H1 (cell line): ENCODE data around the gene KHDRBS2. TPM values are rescaled to one million over a fixed set of nuclear protein-coding genes. Genes with fewer than 3 reads are reported as not detected.

Source experiments
- CTCF ChIA-PET: fragments of 300-600 bp; sonication (Branson Sonifier 250); formaldehyde crosslinking; loops from one replicate; lab custom pipeline; 2021; ENCODE audit not compliant: partially characterized antibody; lab: Charles Lee
- POLR2A ChIA-PET: fragments of 300-600 bp; sonication (Branson Sonifier 250); formaldehyde crosslinking; loops from one replicate; lab custom pipeline; 2021; ENCODE audit warnings: inconsistent platforms; ENCODE audit not compliant: partially characterized antibody; lab: Charles Lee
- DNase-seq, 2 experiments: peaks; one replicate each; pipeline versions ENCODE4 v3.0.0 to v3.0.0-alpha.2; 2010 to 2022; ENCODE audit warnings: low spot score in 2 of 2, low read depth in 1 of 2, mixed read lengths in 1 of 2
- FAIRE-seq: peaks from 2 replicates; lab custom pipeline; 2011; peaks lifted over from hg19 to GRCh38; lab: Jason Lieb, UNC
- H2AFZ ChIP-seq: 2 replicates; pipeline ENCODE4 v1.8.1; 2012; ENCODE audit warnings: low read length, inconsistent platforms
- H2AK5ac ChIP-seq: 2 replicates; pipeline ENCODE4 v1.6.1; 2013; ENCODE audit warnings: low read depth, low read length
- H2BK120ac ChIP-seq: replicated peaks from 2 replicates; pipeline ENCODE3; 2013; ENCODE audit warnings: low read depth, low read length, inconsistent platforms
- H2BK12ac ChIP-seq: 2 replicates; pipeline ENCODE4 v1.6.1; 2013; ENCODE audit warnings: low read depth, low read length
- H2BK15ac ChIP-seq: 2 replicates; pipeline ENCODE4 v1.6.1; 2013; ENCODE audit warnings: low read length
- H2BK20ac ChIP-seq: 2 replicates; pipeline ENCODE4 v1.6.1; 2013; ENCODE audit warnings: low read length
- H2BK5ac ChIP-seq: 2 replicates; pipeline ENCODE4 v1.6.1; 2013; ENCODE audit warnings: low read depth, low read length
- H3K14ac ChIP-seq: 2 replicates; pipeline ENCODE4 v1.6.1; 2013; ENCODE audit warnings: inconsistent platforms; ENCODE audit not compliant: insufficient read length
- H3K18ac ChIP-seq: 2 replicates; pipeline ENCODE4 v1.6.1; 2013; ENCODE audit warnings: low read length; ENCODE audit errors: extremely low read depth
- H3K23ac ChIP-seq: 2 replicates; pipeline ENCODE4 v1.6.1; 2013; ENCODE audit warnings: inconsistent platforms; ENCODE audit not compliant: insufficient read length
- H3K23me2 ChIP-seq: 2 replicates; pipeline ENCODE4 v1.6.1; 2013; ENCODE audit warnings: low read depth, low read length
- H3K27ac ChIP-seq: 2 replicates; pipeline ENCODE4 v1.6.1; 2011; ENCODE audit warnings: low read depth, low read length, inconsistent platforms
- H3K27me3 ChIP-seq, 4 experiments: replicated peaks in 1 of 4; 1 replicate in 1 of 4; 2 replicates in 3 of 4; pipeline versions ENCODE4 v1.6.1 to v1.8.1; 2011 to 2013; ENCODE audit warnings: low read length in 3 of 4, mild to moderate bottlenecking in 3 of 4, inconsistent platforms in 2 of 4, mixed read lengths in 2 of 4, moderate library complexity in 1 of 4; ENCODE audit not compliant: control insufficient read depth in 3 of 4, insufficient read depth in 3 of 4; ENCODE audit errors: extremely low read depth in 1 of 4
- H3K36me3 ChIP-seq, 4 experiments: 2 replicates each; pipeline versions ENCODE4 v1.6.1 to v1.8.1; 2011 to 2013; ENCODE audit warnings: mild to moderate bottlenecking in 4 of 4, low read length in 3 of 4, moderate library complexity in 2 of 4, control low read depth in 1 of 4, inconsistent platforms in 1 of 4; ENCODE audit not compliant: insufficient read depth in 4 of 4, control insufficient read depth in 2 of 4
- H3K4ac ChIP-seq: replicated peaks from 2 replicates; pipeline ENCODE3; 2013; ENCODE audit warnings: low read length, low read depth, mixed read lengths, inconsistent platforms; ENCODE audit not compliant: insufficient read length
- H3K4me1 ChIP-seq, 4 experiments: replicated peaks in 1 of 4; 1 replicate in 1 of 4; 2 replicates in 3 of 4; pipeline versions ENCODE4 v1.6.1 to v1.8.1; 2011 to 2013; ENCODE audit warnings: low read length in 3 of 4, inconsistent platforms in 2 of 4, mixed read lengths in 1 of 4; ENCODE audit not compliant: insufficient read depth in 4 of 4, control insufficient read depth in 3 of 4
- H3K4me2 ChIP-seq, 2 experiments: 2 replicates each; pipeline versions ENCODE4 v1.6.1 to v1.8.1; 2011 to 2013; ENCODE audit warnings: low read depth in 2 of 2, low read length in 2 of 2, control low read depth in 1 of 2, inconsistent platforms in 1 of 2, mild to moderate bottlenecking in 1 of 2; ENCODE audit not compliant: insufficient read depth in 1 of 2
- H3K4me3 ChIP-seq, 4 experiments: fragments of 200-600, 300-600 bp in 1 of 4; sonication (generic), shearing (Covaris generic), sonication (Bioruptor Twin) in 1 of 4; 2 replicates each; pipeline versions ENCODE4 v1.5.1 to v1.8.1; 2011 to 2016; ENCODE audit warnings: low read length in 4 of 4, low read depth in 3 of 4, control low read depth in 2 of 4, inconsistent platforms in 2 of 4, mild to moderate bottlenecking in 2 of 4, mixed read lengths in 1 of 4, moderate library complexity in 1 of 4; ENCODE audit not compliant: insufficient read depth in 2 of 4; ENCODE audit errors: extremely low read depth in 1 of 4
- H3K56ac ChIP-seq: replicated peaks from 2 replicates; pipeline ENCODE3; 2013; ENCODE audit warnings: low read depth, mild to moderate bottlenecking, mixed read lengths, low read length, inconsistent platforms; ENCODE audit not compliant: insufficient read length
- H3K79me1 ChIP-seq: 2 replicates; pipeline ENCODE4 v1.6.1; 2013; ENCODE audit warnings: low read depth, low read length, control low read depth
- H3K79me2 ChIP-seq, 2 experiments: 2 replicates each; pipeline versions ENCODE4 v1.6.1 to v1.8.1; 2012 to 2013; ENCODE audit warnings: low read length in 2 of 2, mild to moderate bottlenecking in 2 of 2, inconsistent platforms in 1 of 2; ENCODE audit not compliant: insufficient read depth in 2 of 2, control insufficient read depth in 1 of 2
- H3K9ac ChIP-seq, 4 experiments: replicated peaks in 1 of 4; 1 replicate in 1 of 4; 2 replicates in 3 of 4; pipeline versions ENCODE4 v1.6.1 to v1.8.1; 2011 to 2013; ENCODE audit warnings: low read depth in 3 of 4, low read length in 3 of 4, control low read depth in 2 of 4, mild to moderate bottlenecking in 2 of 4, moderate library complexity in 2 of 4, inconsistent platforms in 1 of 4; ENCODE audit errors: extremely low read depth in 1 of 4
- H3K9me3 ChIP-seq, 2 experiments: 2 replicates each; pipeline versions ENCODE4 v1.6.1 to v1.8.1; 2012 to 2013; ENCODE audit warnings: mild to moderate bottlenecking in 2 of 2, moderate library complexity in 2 of 2, control low read depth in 1 of 2, inconsistent platforms in 1 of 2, low read depth in 1 of 2, low read length in 1 of 2, mixed read lengths in 1 of 2; ENCODE audit not compliant: insufficient read depth in 2 of 2
- H4K20me1 ChIP-seq, 2 experiments: replicated peaks in 1 of 2; 2 replicates each; pipeline versions ENCODE3 to v1.8.1; 2011 to 2013; ENCODE audit warnings: inconsistent platforms in 2 of 2, low read length in 2 of 2, mild to moderate bottlenecking in 1 of 2; ENCODE audit not compliant: insufficient read depth in 2 of 2, control insufficient read depth in 1 of 2
- H4K5ac ChIP-seq: 2 replicates; pipeline ENCODE4 v1.6.1; 2013; ENCODE audit warnings: low read length, low read depth, mixed read lengths, inconsistent platforms; ENCODE audit not compliant: insufficient read length
- H4K8ac ChIP-seq: 2 replicates; pipeline ENCODE4 v1.8.0; 2013; ENCODE audit warnings: mild to moderate bottlenecking, moderate library complexity, low read length, inconsistent platforms; ENCODE audit not compliant: insufficient read depth; ENCODE audit errors: extremely low read depth
- H4K91ac ChIP-seq: replicated peaks from 2 replicates; pipeline ENCODE3; 2013; ENCODE audit warnings: low read length, mixed read lengths, inconsistent platforms; ENCODE audit not compliant: insufficient read length
- BCL11A ChIP-seq, 2 experiments: IDR thresholded peaks; one replicate each; pipeline ENCODE4 v1.6.1; 2011; ENCODE audit warnings: low read depth in 2 of 2, low read length in 2 of 2, mild to moderate bottlenecking in 2 of 2
- KDM5A ChIP-seq: fragments of 200-600 bp; IDR thresholded peaks from 2 replicates; pipeline ENCODE4 v1.7.1; 2012; ENCODE audit warnings: mild to moderate bottlenecking, low read length, inconsistent platforms, mixed read lengths
- MAFK ChIP-seq: IDR thresholded peaks from 2 replicates; pipeline ENCODE4 v1.6.1; 2012; ENCODE audit warnings: low read depth, mild to moderate bottlenecking, improper control_type of control experiment, low read length
- RAD21 ChIP-seq, 2 experiments: IDR thresholded peaks in 1 of 2; conservative IDR thresholded peaks in 1 of 2; 2 replicates each; pipeline ENCODE4 v1.6.1; 2011; ENCODE audit warnings: low read depth in 2 of 2, low read length in 2 of 2, improper control_type of control experiment in 1 of 2, inconsistent platforms in 1 of 2, mild to moderate bottlenecking in 1 of 2, moderate library complexity in 1 of 2
- WGBS, 2 experiments: shearing (Covaris generic) in 1 of 2; methylation state at CpG; one replicate each; pipeline versions ENCODE4 v1.1.6 to v1.1.7; 2013 to 2015; ENCODE audit warnings: low lambda C conversion rate in 2 of 2, mixed read lengths in 2 of 2, inconsistent platforms in 1 of 2, low coverage in 1 of 2, missing lambda C conversion rate in 1 of 2; ENCODE audit not compliant: insufficient replicate concordance in 2 of 2, insufficient coverage in 1 of 2, insufficient read length in 1 of 2; ENCODE audit errors: extremely low coverage in 1 of 2, missing lambda C conversion rate in 1 of 2; 5-methylcytosine and 5-hydroxymethylcytosine counted together
- polyA plus RNA-seq, 7 experiments: library from polyadenylated mRNA; depleted of rRNA in 3 of 7; stranded (reverse) in 5 of 7; unstranded in 2 of 7; fragments of >200 nt in 5 of 7; fragments of 200-250 nt in 2 of 7; gene quantifications; 1 replicate in 5 of 7; 2 replicates in 1 of 7; 4 replicates in 1 of 7; pipeline versions ENCODE4 v1.2.1 to v1.2.3, GENCODE V29; 2011 to 2013; ENCODE audit warnings: missing spikeins in 2 of 7, mixed read lengths in 2 of 7
- total RNA-seq: library from RNA; stranded (reverse); fragmentation: NEBNext Ultra II Directional; extraction: Animal tissue kit (Norgen Biotek cat#: 25700); gene quantifications from 2 replicates; pipeline ENCODE4 v1.2.1, GENCODE V29; 2021

The KHDRBS2 gene
- total and polyA plus RNA-seq, 2 of the 8 experiments (the other 6 are each of a cell fraction or from before 2014, with no cell fraction given) = 5.2 to 7.7 TPM

GRCh38 chr6:61868507-61869080 lies 417.4 kb downstream of the KHDRBS2 start:
- H2AFZ ChIP-seq = no peak overlapping the region
- H3K9ac ChIP-seq = no peak overlapping the region
- no peak overlapping the region for H3K18ac ChIP-seq
- H3K23ac ChIP-seq = no peak overlapping the region
- no peak overlapping the region for H4K5ac ChIP-seq
- H2BK15ac ChIP-seq = no peak overlapping the region
- H3K9me3 ChIP-seq = no peaks in the 10 kb centered on the region
- H3K36me3 ChIP-seq = 0 out of 8 replicates have a peak, but pooled peaks cover 0 to 3% (median 0%) of the 10 kb centered on the region in 4 experiments
- POLR2A ChIA-PET = no interaction called here
- no peak overlapping the region for H3K4me2 ChIP-seq
- H3K4ac ChIP-seq = no peak overlapping the region
- H3K56ac ChIP-seq = no peak overlapping the region
- no peak overlapping the region for H3K27ac ChIP-seq
- TF ChIP-seq KDM5A (no peak), BCL11A (IDR thresholded peaks at IDR 0.05; ENCODE audit: low read depth in 2 of 2, low read length in 2 of 2) (no peak), MAFK (no peak), RAD21 (IDR thresholded peaks at IDR 0.05 in 1 of 2, conservative IDR thresholded peaks at IDR 0.05 in 1 of 2; ENCODE audit: low read depth in 2 of 2, low read length in 2 of 2) (no peak)
- TF ChIP-seq, all 59 proteins: peak for 0
- no peaks in the 10 kb centered on the region for H3K23me2 ChIP-seq
- H4K8ac ChIP-seq = no peak overlapping the region
- no peak overlapping the region for H3K4me3 ChIP-seq
- H3K14ac ChIP-seq = no peak overlapping the region
- no peaks in the 10 kb centered on the region for H3K27me3 ChIP-seq
- no peaks in the 10 kb centered on the region for H4K20me1 ChIP-seq
- DNase-seq (no peak), FAIRE-seq (no peak)
- H2BK12ac ChIP-seq = no peak overlapping the region
- no peaks in the 10 kb centered on the region for H3K79me2 ChIP-seq
- H2BK120ac ChIP-seq = no peak overlapping the region
- H3K79me1 ChIP-seq = no peaks in the 10 kb centered on the region
- H3K4me1 ChIP-seq = no peaks in the 10 kb centered on the region
- no peak overlapping the region for H2BK5ac ChIP-seq
- CTCF ChIA-PET = interaction anchor here (1.1 kb wide), 1 partner anchor 28 kb away, joined by 3 read pairs; no protein-coding TSS in a partner anchor
- WGBS, 2 experiments = 79% methylated on average over 7 of the region's 8 CpGs; no CpG with 5 or more reads in 1 of the 2 experiments
- H4K91ac ChIP-seq = no peak overlapping the region
- H2BK20ac ChIP-seq = no peak overlapping the region
- no peak overlapping the region for H2AK5ac ChIP-seq
